Measurements from ENCODE around the gene EREG.

Gene EREG

GRCh38 chr4:74365761-74366160 lies 816 bp downstream of the EREG start:
- DNase-seq (ENCODE audit: low read depth): peak; percentile 39
- peak overlapping the region; percentile 79 for H3K4me3 ChIP-seq (ENCODE audit: low read length)
- no peak for TF ChIP-seq CTCF (IDR thresholded peaks at IDR 0.05; ENCODE audit: insufficient read depth, low read depth, low read length, missing control alignments)

GRCh38 chr4:74366367-74366911 lies 1.5 kb downstream of the EREG start:
- H3K4me3 ChIP-seq (ENCODE audit: low read length): peak overlapping the region; percentile 79
- no peak for TF ChIP-seq CTCF (IDR thresholded peaks at IDR 0.05; ENCODE audit: insufficient read depth, low read depth, low read length, missing control alignments)

GRCh38 chr4:74367656-74368290 lies 2.8 kb downstream of the EREG start:
- H3K4me3 ChIP-seq (ENCODE audit: low read length): no peak overlapping the region
- DNase-seq (ENCODE audit: low read depth): peak; percentile 72
- TF ChIP-seq CTCF (IDR thresholded peaks at IDR 0.05; ENCODE audit: insufficient read depth, low read depth, low read length, missing control alignments): no peak

More at GRCh38 chr4:74366367-74366911, 1.5 kb downstream of the EREG start:
- DNase-seq (ENCODE audit: low read depth): peak; percentile 71

- no peak for TF ChIP-seq CTCF (IDR thresholded peaks at IDR 0.05; ENCODE audit: insufficient read depth, low read depth, low read length, missing control alignments)
- H3K4me3 ChIP-seq (ENCODE audit: low read length): no peak overlapping the region
- DNase-seq (ENCODE audit: low read depth): peak; percentile 27
Measured at GRCh38 chr4:74368596-74368995, 3.7 kb downstream of the EREG start.

- TF ChIP-seq CTCF (IDR thresholded peaks at IDR 0.05; ENCODE audit: insufficient read depth, low read depth, low read length, missing control alignments): no peak
- no peak overlapping the region for H3K4me3 ChIP-seq (ENCODE audit: low read length)
- DNase-seq (ENCODE audit: low read depth): no peak
Measured at GRCh38 chr4:74369855-74370254, 4.9 kb downstream of the EREG start.

GRCh38 chr4:74370912-74371311 lies 6.0 kb downstream of the EREG start:
- TF ChIP-seq CTCF (IDR thresholded peaks at IDR 0.05; ENCODE audit: insufficient read depth, low read depth, low read length, missing control alignments): peak; percentile 96
- H3K4me3 ChIP-seq (ENCODE audit: low read length): no peak overlapping the region

GRCh38 chr4:74374128-74374527 lies 9.2 kb downstream of the EREG start:
- H3K4me3 ChIP-seq (ENCODE audit: low read length): no peak overlapping the region
- TF ChIP-seq CTCF (IDR thresholded peaks at IDR 0.05; ENCODE audit: insufficient read depth, low read depth, low read length, missing control alignments): no peak
- no peak for DNase-seq (ENCODE audit: low read depth)

More at GRCh38 chr4:74370912-74371311, 6.0 kb downstream of the EREG start:
- DNase-seq (ENCODE audit: low read depth): peak; percentile 77
